Pancreas (tissue), 10 donors: Measurements from ENCODE around the gene GPD1L. TPM values are rescaled to one million over a fixed set of nuclear protein-coding genes. Genes with fewer than 3 reads are reported as not detected.
"Not testable (repeated sequence)": the region's sequence is repeated elsewhere in the genome, so short reads cannot be mapped to it uniquely, and the experiment has no call there.

Source experiments
- ATAC-seq, 4 donors: fragments of 200-7000 bp; cut with Tn5 transposase; one replicate each; pipeline versions ENCODE4 v1.8.0 to v1.9.1; 2020; ENCODE audit warnings: mild to moderate bottlenecking in 4 of 4, moderate library complexity in 4 of 4
- DNase-seq, 6 donors: peaks; one replicate each; pipeline ENCODE4 v3.0.0-alpha.2; 2020
- FAIRE-seq: peaks from 2 replicates; lab custom pipeline; 2012; peaks lifted over from hg19 to GRCh38; lab: Jason Lieb, UNC
- H3K27ac ChIP-seq, 4 donors: fragments of 200-600 bp; sonication (generic); 1 replicate in 3 of 4; 2 replicates in 1 of 4; pipeline versions ENCODE4 v1.5.0 to v1.8.0; 2020
- H3K27me3 ChIP-seq, 4 donors: fragments of 200-600 bp; one replicate each; pipeline ENCODE4 v1.8.0; 2021
- H3K36me3 ChIP-seq, 3 donors: fragments of 200-600 bp; sonication (generic) in 1 of 3; one replicate each; pipeline versions ENCODE4 v1.5.0 to v1.8.0; 2020 to 2021
- H3K4me1 ChIP-seq, 3 donors: fragments of 200-600 bp; one replicate each; pipeline ENCODE4 v1.8.0; 2021
- H3K4me3 ChIP-seq, 4 donors: fragments of 200-600 bp; sonication (generic) in 2 of 4; one replicate each; pipeline versions ENCODE4 v1.5.0 to v1.8.0; 2020 to 2021
- H3K9me3 ChIP-seq, 4 donors: fragments of 200-600 bp; one replicate each; pipeline ENCODE4 v1.8.0; 2021
- CTCF ChIP-seq, 4 donors: fragments of 200-600 bp; sonication (generic) in 3 of 4; IDR thresholded peaks; one replicate each; pipeline versions ENCODE4 v1.5.0 to v1.8.0; 2021; ENCODE audit warnings: antibody characterized with exemption in 4 of 4
- WGBS, 2 donors: extraction: QIAGEN DNeasy Blood & Tissue Kit; methylation state at CpG; one replicate each; pipeline ENCODE4 v1.1.7; 2013; 5-methylcytosine and 5-hydroxymethylcytosine counted together
- intact Hi-C, 3 donors: fragments of 100-400 bp; cut with DNase I; formaldehyde crosslinking; loops; one replicate each; pipeline versions ENCODE4 v1.11.1 to v1.14.2; 2022
- polyA plus RNA-seq, 2 donors: library from polyadenylated mRNA; stranded (reverse); fragments of 200-250 nt; gene quantifications; one replicate each; pipeline ENCODE4 v1.2.3, GENCODE V29; 2013
- total RNA-seq, 6 donors: library from RNA; stranded (reverse); fragmentation: NEBNext Ultra II Directional in 4 of 6; extraction: Animal tissue kit (Norgen Biotek cat#: 25700) in 4 of 6; gene quantifications; one replicate each; pipeline versions ENCODE4 v1.2.1 to v1.2.4, GENCODE V29; 2021 to 2023
- donor health status: healthy with polysubstance abuse.
- donor health status: DM: no; HTN: no; CAD: no; lungs with moderate emphysema.
- donor health status: DM: no; HTN: no; CAD: no.
- donor health status: control.
- donor health status: control.
- donor health status: Bipolar disorder and iron deficiency.
- donor health status: DM: yes; HTN: yes; CAD: no.
- donor health status: DM: no; HTN: no; CAD: no.
- donor health status: DM: no; HTN: no; CAD: no.
- donor health status: DM: yes; HTN: yes; CAD: no.

GPD1L gene
- total RNA-seq: 10 to 100 TPM; 13.6 to 21.4 (median 16.9) TPM
- polyA plus RNA-seq: 10 to 100 TPM; 10.4 to 10.5 TPM

GRCh38 chr3:32106132-32106928, at the start of gene GPD1L:
TSS of gene GPD1L (plus strand) at chr3:32106620. CDS start at chr3:32106712, 92 bp downstream.
- Histone ChIP-seq H3K36me3 (no peaks in the 10 kb centered on the region), H3K4me1 (peaks cover 3 to 24% (median 11%) of the 10 kb centered on the region in 3 donors), H3K27me3 (no peaks in the 10 kb centered on the region), H3K4me3 (peak within 1 kb of the TSS; percentile 67 to 92 (median 86)), H3K9me3 (no peaks in the 10 kb centered on the region), H3K27ac (peak within 1 kb of the TSS; percentile 67 to 77 (median 77))
- no peak for TF ChIP-seq CTCF (IDR thresholded peaks at IDR 0.05)
- ATAC-seq: peak; percentile 95 to 98 (median 96)
- FAIRE-seq: no peak
- WGBS, 2 donors: 4% methylated on average over 65 to 78 of the region's 78 CpGs
- DNase-seq: peak; percentile 96 to 99 (median 98)
- intact Hi-C loops: no loop called here

- H3K27ac ChIP-seq, DNase-seq, ATAC-seq, H3K4me3 ChIP-seq, H3K36me3 ChIP-seq, H3K27me3 ChIP-seq, FAIRE-seq, intact Hi-C loops, H3K9me3 ChIP-seq, H3K4me1 ChIP-seq: not testable (repeated sequence)
- 94% methylated on average over 4 of the region's 4 CpGs for WGBS, 2 donors
These were observed 48.0 kb upstream of the GPD1L start for GRCh38 chr3:32058465-32058864.

- DNase-seq: no peak
- no peaks in the 10 kb centered on the region for H3K36me3 ChIP-seq
- ATAC-seq: no peak
- H3K4me1 ChIP-seq: no peaks in the 10 kb centered on the region
- no peak for TF ChIP-seq CTCF (IDR thresholded peaks at IDR 0.05)
- 84 to 87% methylated on average over 4 of the region's 4 CpGs for WGBS, 2 donors
- H3K27ac ChIP-seq: no peak overlapping the region
- FAIRE-seq: no peak
- H3K9me3 ChIP-seq: no peaks in the 10 kb centered on the region
- intact Hi-C loops: no loop called here
- no peak overlapping the region for H3K4me3 ChIP-seq
- H3K27me3 ChIP-seq: no peaks in the 10 kb centered on the region
These were observed 43.4 kb upstream of the GPD1L start for GRCh38 chr3:32062950-32063582.

GRCh38 chr3:32066686-32067085, 39.7 kb upstream of the GPD1L start:
- ATAC-seq: no peak
- H3K9me3 ChIP-seq: no peaks in the 10 kb centered on the region
- no peaks in the 10 kb centered on the region for H3K27me3 ChIP-seq
- no peaks in the 10 kb centered on the region for H3K36me3 ChIP-seq
- intact Hi-C loops: no loop called here
- DNase-seq: no peak
- H3K4me3 ChIP-seq: no peak overlapping the region
- no peak for FAIRE-seq
- TF ChIP-seq CTCF (IDR thresholded peaks at IDR 0.05): no peak
- no peak overlapping the region for H3K27ac ChIP-seq
- H3K4me1 ChIP-seq: no peaks in the 10 kb centered on the region
- WGBS, 2 donors: 89 to 95% methylated on average over 2 of the region's 2 CpGs

GRCh38 chr3:32074194-32074593, 32.2 kb upstream of the GPD1L start:
- H3K36me3 ChIP-seq, ATAC-seq, H3K4me3 ChIP-seq, intact Hi-C loops, FAIRE-seq, H3K4me1 ChIP-seq, H3K27me3 ChIP-seq, DNase-seq, H3K9me3 ChIP-seq, H3K27ac ChIP-seq: not testable (repeated sequence)
- 76 to 82% methylated on average over 7 of the region's 7 CpGs for WGBS, 2 donors
